ENCODE results near the gene GUCY1A2.
"Not testable (repeated sequence)": the region's sequence is repeated elsewhere in the genome, so short reads cannot be mapped to it uniquely, and the experiment has no call there.

Gene GUCY1A2

GRCh38 chr11:106827687-106828086 is 190.6 kb downstream of the GUCY1A2 start:
- TF ChIP-seq CTCF (IDR thresholded peaks at IDR 0.05; ENCODE audit: borderline replicate concordance, control extremely low read depth, extremely low read depth, insufficient read depth, missing control alignments): no peak
- no peak for DNase-seq (ENCODE audit: low spot score)
- in situ Hi-C loops (cut with MboI; ENCODE audit: low sequenced_read_pairs, unreplicated experiment): no loop called here

- DNase-seq (ENCODE audit: low spot score); in situ Hi-C loops (cut with MboI; ENCODE audit: low sequenced_read_pairs, unreplicated experiment): not testable (repeated sequence)
Observed at GRCh38 chr11:106826558-106826957, 191.7 kb downstream of the GUCY1A2 start.

- TF ChIP-seq CTCF (IDR thresholded peaks at IDR 0.05; ENCODE audit: borderline replicate concordance, control extremely low read depth, extremely low read depth, insufficient read depth, missing control alignments): no peak
- in situ Hi-C loops (cut with MboI; ENCODE audit: low sequenced_read_pairs, unreplicated experiment): no loop called here
- DNase-seq (ENCODE audit: low spot score): no peak
Observed at GRCh38 chr11:106821826-106822225, 196.4 kb downstream of the GUCY1A2 start.

- no peak for DNase-seq (ENCODE audit: low spot score)
- in situ Hi-C loops (cut with MboI; ENCODE audit: low sequenced_read_pairs, unreplicated experiment): no loop called here
- no peak for TF ChIP-seq CTCF (IDR thresholded peaks at IDR 0.05; ENCODE audit: borderline replicate concordance, control extremely low read depth, extremely low read depth, insufficient read depth, missing control alignments)
Observed at GRCh38 chr11:106821291-106821690, 197.0 kb downstream of the GUCY1A2 start.

GRCh38 chr11:106818443-106818842 is 199.8 kb downstream of the GUCY1A2 start:
- DNase-seq (ENCODE audit: low spot score): no peak
- no peak for TF ChIP-seq CTCF (IDR thresholded peaks at IDR 0.05; ENCODE audit: borderline replicate concordance, control extremely low read depth, extremely low read depth, insufficient read depth, missing control alignments)
- in situ Hi-C loops (cut with MboI; ENCODE audit: low sequenced_read_pairs, unreplicated experiment): no loop called here

- DNase-seq (ENCODE audit: low spot score): no peak
- TF ChIP-seq CTCF (IDR thresholded peaks at IDR 0.05; ENCODE audit: borderline replicate concordance, control extremely low read depth, extremely low read depth, insufficient read depth, missing control alignments): no peak
- in situ Hi-C loops (cut with MboI; ENCODE audit: low sequenced_read_pairs, unreplicated experiment): no loop called here
Observed at GRCh38 chr11:106815209-106815608, 203.1 kb downstream of the GUCY1A2 start.

GRCh38 chr11:106813806-106814205 is 204.5 kb downstream of the GUCY1A2 start:
- DNase-seq (ENCODE audit: low spot score): no peak
- no peak for TF ChIP-seq CTCF (IDR thresholded peaks at IDR 0.05; ENCODE audit: borderline replicate concordance, control extremely low read depth, extremely low read depth, insufficient read depth, missing control alignments)
- in situ Hi-C loops (cut with MboI; ENCODE audit: low sequenced_read_pairs, unreplicated experiment): no loop called here
